IMR-90 (cell line): ENCODE data around the gene CYP2W1. TPM values are rescaled to one million over a fixed set of nuclear protein-coding genes. Genes with fewer than 3 reads are reported as not detected.

Experiments
- ATAC-seq: fragments of 200-7000 bp; cut with Tn5 transposase; 2 replicates; pipeline ENCODE4 v1.9.1; 2020; ENCODE audit warnings: low read depth, mild to moderate bottlenecking, moderate library complexity
- BruUV-seq: library from RNA; stranded (reverse); fragments of 400-500 nt; replicated peaks from 2 replicates; lab custom pipeline; 2021; lab: Mats Ljungman, UMichigan
- CTCF ChIA-PET: fragments of 300-600 bp; formaldehyde crosslinking; extraction: SDS; loops from one replicate; lab custom pipeline; 2021; ENCODE audit warnings: antibody characterized with exemption; lab: Yijun Ruan, JAX
- POLR2A ChIA-PET: fragments of 300-600 bp; sonication (Branson Sonifier 250); formaldehyde crosslinking; loops from one replicate; lab custom pipeline; 2022; ENCODE audit warnings: antibody characterized with exemption; ENCODE audit not compliant: unreplicated experiment; lab: Charles Lee
- DNase-seq: peaks from one replicate; pipeline ENCODE4 v3.0.0; 2013
- H2AFZ ChIP-seq: replicated peaks from 2 replicates; pipeline ENCODE3; 2013; ENCODE audit warnings: low read length, mild to moderate bottlenecking; ENCODE audit not compliant: poor library complexity
- H2AK5ac ChIP-seq: 2 replicates; pipeline ENCODE4 v1.6.1; 2013; ENCODE audit warnings: low read depth, low read length, inconsistent platforms
- H2AK9ac ChIP-seq: replicated peaks from 2 replicates; pipeline ENCODE3; 2013; ENCODE audit warnings: mild to moderate bottlenecking, low read depth, low read length, moderate library complexity; ENCODE audit not compliant: poor library complexity
- H2BK120ac ChIP-seq: 2 replicates; pipeline ENCODE4 v1.6.1; 2013; ENCODE audit warnings: low read depth, low read length, inconsistent platforms
- H2BK15ac ChIP-seq: 3 replicates; pipeline ENCODE4 v1.6.1; 2013; ENCODE audit warnings: low read depth, low read length, inconsistent platforms
- H2BK20ac ChIP-seq: 2 replicates; pipeline ENCODE4 v1.6.1; 2013; ENCODE audit warnings: low read depth, mild to moderate bottlenecking, inconsistent platforms, low read length, moderate library complexity
- H2BK5ac ChIP-seq: 2 replicates; pipeline ENCODE4 v1.6.1; 2013; ENCODE audit warnings: mild to moderate bottlenecking, low read depth, low read length, inconsistent platforms; ENCODE audit not compliant: poor library complexity, severe bottlenecking
- H3K14ac ChIP-seq: replicated peaks from 2 replicates; pipeline ENCODE4 v1.6.1; 2013; ENCODE audit warnings: low read depth, low read length, inconsistent platforms
- H3K18ac ChIP-seq: 2 replicates; pipeline ENCODE4 v1.6.1; 2013; ENCODE audit warnings: low read depth, low read length, control low read depth
- H3K23ac ChIP-seq: 2 replicates; pipeline ENCODE4 v1.6.1; 2013; ENCODE audit warnings: low read depth, low read length, inconsistent platforms
- H3K27ac ChIP-seq: 2 replicates; pipeline ENCODE4 v1.5.1; 2013; ENCODE audit warnings: mild to moderate bottlenecking, control low read depth, low read length; ENCODE audit not compliant: insufficient read depth
- H3K27me3 ChIP-seq: 2 replicates; pipeline ENCODE4 v1.6.1; 2013; ENCODE audit warnings: low read length; ENCODE audit not compliant: control insufficient read depth, insufficient read depth
- H3K36me3 ChIP-seq: 2 replicates; pipeline ENCODE4 v1.6.1; 2013; ENCODE audit warnings: low read length, mixed read lengths; ENCODE audit not compliant: control insufficient read depth, insufficient read depth
- H3K4ac ChIP-seq: 2 replicates; pipeline ENCODE4 v1.6.1; 2013; ENCODE audit warnings: low read depth, low read length, inconsistent platforms
- H3K4me1 ChIP-seq: 2 replicates; pipeline ENCODE4 v1.6.1; 2013; ENCODE audit warnings: low read length, mixed read lengths; ENCODE audit not compliant: control insufficient read depth, insufficient read depth
- H3K4me2 ChIP-seq: 2 replicates; pipeline ENCODE4 v1.6.1; 2013; ENCODE audit warnings: low read depth, mild to moderate bottlenecking, control low read depth, low read length, moderate library complexity
- H3K4me3 ChIP-seq: 2 replicates; pipeline ENCODE4 v1.5.1; 2013; ENCODE audit warnings: low read depth, mild to moderate bottlenecking, control low read depth, low read length, moderate library complexity; ENCODE audit not compliant: insufficient read depth
- H3K56ac ChIP-seq: 2 replicates; pipeline ENCODE4 v1.6.1; 2013; ENCODE audit warnings: low read length, inconsistent platforms; ENCODE audit not compliant: insufficient read depth; ENCODE audit errors: extremely low read depth
- H3K79me1 ChIP-seq, 2 experiments: 2 replicates each; pipeline ENCODE4 v1.6.1; 2013; ENCODE audit warnings: low read length in 2 of 2, inconsistent platforms in 1 of 2, low read depth in 1 of 2
- H3K9ac ChIP-seq: 2 replicates; pipeline ENCODE4 v1.6.1; 2013; ENCODE audit warnings: low read depth, low read length, control low read depth
- H3K9me1 ChIP-seq: 2 replicates; pipeline ENCODE4 v1.6.1; 2013; ENCODE audit warnings: low read length, inconsistent platforms; ENCODE audit not compliant: insufficient read depth
- H3K9me3 ChIP-seq: 2 replicates; pipeline ENCODE4 v1.6.1; 2013; ENCODE audit warnings: low read length; ENCODE audit not compliant: control insufficient read depth, insufficient read depth
- H4K20me1 ChIP-seq: 2 replicates; pipeline ENCODE4 v1.6.1; 2013; ENCODE audit warnings: low read length, inconsistent platforms; ENCODE audit not compliant: insufficient read depth
- H4K5ac ChIP-seq: 2 replicates; pipeline ENCODE4 v1.6.1; 2013; ENCODE audit warnings: mild to moderate bottlenecking, low read depth, low read length, control low read depth
- H4K8ac ChIP-seq, 2 experiments: 2 replicates each; pipeline ENCODE4 v1.6.1; 2013; ENCODE audit warnings: low read depth in 2 of 2, low read length in 2 of 2, control low read depth in 1 of 2, inconsistent platforms in 1 of 2
- H4K91ac ChIP-seq: 2 replicates; pipeline ENCODE4 v1.6.1; 2013; ENCODE audit warnings: low read depth, low read length, inconsistent platforms; ENCODE audit not compliant: insufficient read depth
- BHLHE40 ChIP-seq: fragments of 150-350 bp; IDR thresholded peaks from 2 replicates; pipeline ENCODE4 v1.6.1; 2016; ENCODE audit warnings: mild to moderate bottlenecking, low read depth, low read length
- CTCF ChIP-seq: conservative IDR thresholded peaks from 2 replicates; pipeline ENCODE4 v1.5.1; 2012; ENCODE audit warnings: mild to moderate bottlenecking, low read depth, low read length, improper control_type of control experiment
- ELK1 ChIP-seq: fragments of 150-350 bp; IDR thresholded peaks from 2 replicates; pipeline ENCODE4 v1.6.1; 2016; ENCODE audit warnings: low read depth, mild to moderate bottlenecking, low read length, moderate library complexity, borderline replicate concordance
- FOS ChIP-seq: fragments of 150-350 bp; IDR thresholded peaks from 2 replicates; pipeline ENCODE4 v1.6.1; 2016; ENCODE audit warnings: low read depth, low read length
- MAFK ChIP-seq: IDR thresholded peaks from 2 replicates; pipeline ENCODE4 v1.6.1; 2012; ENCODE audit warnings: low read depth, low read length, improper control_type of control experiment
- MAZ ChIP-seq: IDR thresholded peaks from 2 replicates; pipeline ENCODE4 v1.6.1; 2012; ENCODE audit warnings: low read depth, mild to moderate bottlenecking, low read length, improper control_type of control experiment, moderate library complexity, borderline replicate concordance
- MXI1 ChIP-seq: IDR thresholded peaks from 2 replicates; pipeline ENCODE4 v1.6.1; 2012; ENCODE audit warnings: low read depth, mild to moderate bottlenecking, low read length, moderate library complexity, borderline replicate concordance
- NFE2L2 ChIP-seq: fragments of 150-350 bp; IDR thresholded peaks from 2 replicates; pipeline ENCODE4 v1.6.1; 2016; ENCODE audit warnings: low read depth, mild to moderate bottlenecking, low read length
- POLR2A ChIP-seq: IDR thresholded peaks from 2 replicates; pipeline ENCODE4 v1.6.1; 2012; ENCODE audit warnings: mild to moderate bottlenecking, low read depth, low read length
- RAD21 ChIP-seq: IDR thresholded peaks from 2 replicates; pipeline ENCODE4 v1.6.1; 2012; ENCODE audit warnings: low read length, improper control_type of control experiment
- RCOR1 ChIP-seq: IDR thresholded peaks from 2 replicates; pipeline ENCODE4 v1.6.1; 2012; ENCODE audit warnings: mild to moderate bottlenecking, low read length, improper control_type of control experiment; ENCODE audit not compliant: insufficient replicate concordance
- RFX5 ChIP-seq: IDR thresholded peaks from 2 replicates; pipeline ENCODE4 v1.8.0; 2012; ENCODE audit warnings: low read depth, mild to moderate bottlenecking, low read length, moderate library complexity
- SMC3 ChIP-seq: fragments of 150-350 bp; IDR thresholded peaks from 2 replicates; pipeline ENCODE4 v1.6.1; 2016; ENCODE audit warnings: low read depth, mild to moderate bottlenecking, antibody characterized with exemption, low read length, moderate library complexity
- WGBS, 2 experiments: methylation state at CpG; one replicate each; pipeline versions ENCODE4 v1.1.5 to v1.1.7; 2013; ENCODE audit warnings: missing lambda C conversion rate in 2 of 2; ENCODE audit not compliant: insufficient read length in 1 of 2; ENCODE audit errors: extremely low coverage in 2 of 2; 5-methylcytosine and 5-hydroxymethylcytosine counted together
- dilution Hi-C: fragments of 300-500 bp; cut with HindIII; formaldehyde crosslinking; loops from one replicate; pipeline ENCODE4 v1.14.3; 2018; ENCODE audit warnings: low sequenced_read_pairs; ENCODE audit not compliant: unreplicated experiment
- in situ Hi-C: fragments of 300-500 bp; cut with MboI; formaldehyde crosslinking; loops from 3 replicates; pipeline ENCODE4 v1.14.3; 2019; ENCODE audit warnings: low sequenced_read_pairs, inconsistent platforms, mixed read lengths
- intact Hi-C: fragments of 100-400 bp; cut with micrococcal nuclease; formaldehyde crosslinking; loops from 2 replicates; pipeline ENCODE4 v1.10.0; 2022
- polyA plus RNA-seq, 3 experiments: library from polyadenylated mRNA; depleted of rRNA; stranded (reverse); fragments of >200 nt; gene quantifications; 2 replicates each; pipeline ENCODE4 v1.2.3, GENCODE V29; 2012; ENCODE audit warnings: low replicate concordance in 1 of 3
- total RNA-seq: library from RNA; depleted of rRNA; stranded (reverse); fragments of >200 nt; gene quantifications from 2 replicates; pipeline ENCODE4 v1.2.3, GENCODE V29; 2012

Gene CYP2W1
- total and polyA plus RNA-seq, 2 of the 4 experiments (the other 2 are of a cell fraction), result not detected

- 47% methylated on average over 8 of the region's 41 CpGs; no CpG with 5 or more reads in 1 of the 2 experiments for WGBS, 2 experiments
- BruUV-seq, result no TSS peak
- CTCF ChIA-PET, result no interaction called here
Measured at GRCh38 chr7:985915-986741, 3.1 kb downstream of the CYP2W1 start.

More at GRCh38 chr7:985915-986741, 3.1 kb downstream of the CYP2W1 start:
- ATAC-seq, result peak; percentile 72
- dilution Hi-C loops, result no loop called here
- Histone ChIP-seq H3K27ac (no peak overlapping the region), H3K56ac (no peak overlapping the region), H2BK5ac (no peak overlapping the region), H4K91ac (no peak overlapping the region), H3K36me3 (no peaks in the 10 kb centered on the region), H2AK5ac (0 out of 2 replicates have a peak overlapping the region, but pooled peaks have one; percentile 14), H2AK9ac (peak overlapping the region; percentile 24), H3K14ac (no peak overlapping the region), H2AFZ (peak overlapping the region; percentile 86), H2BK20ac (no peak overlapping the region), H3K4me1 (no peaks in the 10 kb centered on the region; the same call in 1 of the 2 replicates), H3K9me3 (no peaks in the 10 kb centered on the region), H4K5ac (no peak overlapping the region), H3K9me1 (no peaks in the 10 kb centered on the region), H3K4ac (no peak overlapping the region), H3K79me1 (no peaks in the 10 kb centered on the region), H3K18ac (no peak overlapping the region), H3K27me3 (no peaks in the 10 kb centered on the region; the same call in 1 of the 2 replicates), H4K8ac (no peak overlapping the region), H2BK120ac (no peak overlapping the region), H3K4me3 (no peak overlapping the region), H4K20me1 (no peaks in the 10 kb centered on the region), H3K4me2 (no peak overlapping the region), H2BK15ac (no peak overlapping the region), H3K23ac (no peak overlapping the region), H3K9ac (no peak overlapping the region)
- peak; percentile 49 for DNase-seq
- in situ Hi-C loops, result no loop called here
- TF ChIP-seq RCOR1 (no peak), SMC3 (no peak), ELK1 (no peak), FOS (no peak), RAD21 (no peak), MAZ (no peak), NFE2L2 (no peak), MAFK (no peak), MXI1 (no peak), BHLHE40 (no peak), POLR2A (no peak), RFX5 (no peak), CTCF (no peak)
- intact Hi-C loops, result no loop called here
- POLR2A ChIA-PET, result no interaction called here
